HCT116 (cell line): ENCODE results near the gene TSPAN5. TPM values are rescaled to one million over a fixed set of nuclear protein-coding genes. Genes with fewer than 3 reads are reported as not detected.
A peak's percentile ranks its signal among the peaks of the same experiment; 100 is the strongest.

Experiments
- ATAC-seq: fragments of 200-7000 bp; cut with Tn5 transposase; 2 replicates; pipeline ENCODE4 v1.9.1; 2020; ENCODE audit warnings: mild to moderate bottlenecking, moderate library complexity
- BruUV-seq: library from RNA; stranded (reverse); fragments of 400-500 nt; replicated peaks from 2 replicates; lab custom pipeline; 2021; lab: Mats Ljungman, UMichigan
- CTCF ChIA-PET: fragments of 300-600 bp; sonication (Branson Sonifier 250); formaldehyde crosslinking; loops from one replicate; lab custom pipeline; 2021; ENCODE audit warnings: antibody characterized with exemption; lab: Charles Lee
- POLR2A ChIA-PET: fragments of 300-600, 350-600 bp; sonication (Branson Sonifier 250); formaldehyde crosslinking; loops from one replicate; lab custom pipeline; 2021; ENCODE audit warnings: antibody characterized with exemption; lab: Charles Lee
- RAD21 ChIA-PET, 2 experiments: fragments of 300-600 bp; sonication (Branson Sonifier 250); formaldehyde crosslinking; loops; one replicate each; lab custom pipeline; 2023; ENCODE audit warnings: low total read pairs in 2 of 2; ENCODE audit not compliant: uncharacterized antibody in 2 of 2, unreplicated experiment in 2 of 2, low non-redundant PET in 1 of 2; lab: Charles Lee
- DNase-seq: peaks from one replicate; pipeline ENCODE4 v3.0.0-alpha.2; 2010; ENCODE audit warnings: low read depth, low spot score
- H2AFZ ChIP-seq: fragments of 200-600 bp; shearing (Covaris generic), sonication (generic); 2 replicates; pipeline ENCODE4 v1.6.1; 2017; ENCODE audit warnings: low read depth, mixed run types, mixed read lengths, antibody characterized with exemption, low read length; ENCODE audit not compliant: poor library complexity, severe bottlenecking
- H3K27ac ChIP-seq: 2 replicates; pipeline ENCODE4 v1.5.1; 2012; ENCODE audit warnings: low read depth, low read length
- H3K27me3 ChIP-seq: fragments of 200-600 bp; sonication (generic); 2 replicates; pipeline ENCODE4 v1.6.1; 2016; ENCODE audit warnings: mixed run types, low read length, mixed read lengths; ENCODE audit not compliant: insufficient read depth
- H3K36me3 ChIP-seq, 2 experiments: fragments of 200-500 bp in 1 of 2; fragments of 200-600 bp in 1 of 2; sonication (Bioruptor generic) in 1 of 2; sonication (generic) in 1 of 2; 2 replicates each; pipeline versions ENCODE4 v1.5.1 to v1.6.1; 2014 to 2016; ENCODE audit warnings: low read length in 2 of 2, inconsistent platforms in 1 of 2, mixed read lengths in 1 of 2, mixed run types in 1 of 2; ENCODE audit not compliant: insufficient read depth in 2 of 2, control insufficient read depth in 1 of 2
- H3K4me1 ChIP-seq, 2 experiments: fragments of 200-600 bp in 1 of 2; sonication (generic) in 1 of 2; 2 replicates each; pipeline versions ENCODE4 v1.5.1 to v1.6.1; 2012 to 2017; ENCODE audit warnings: low read length in 2 of 2, inconsistent platforms in 1 of 2, mild to moderate bottlenecking in 1 of 2, mixed read lengths in 1 of 2, mixed run types in 1 of 2, moderate library complexity in 1 of 2; ENCODE audit not compliant: insufficient read depth in 2 of 2, control insufficient read depth in 1 of 2
- H3K4me2 ChIP-seq: fragments of 200-600 bp; sonication (generic); 2 replicates; pipeline ENCODE4 v1.6.1; 2017; ENCODE audit warnings: mixed run types, low read length, mixed read lengths
- H3K4me3 ChIP-seq, 2 experiments: fragments of 200-600 bp in 1 of 2; sonication (generic) in 1 of 2; replicated peaks in 1 of 2; 2 replicates each; pipeline ENCODE4 v1.5.1; 2011 to 2016; ENCODE audit warnings: low read length in 2 of 2, control low read depth in 1 of 2, low read depth in 1 of 2, mild to moderate bottlenecking in 1 of 2, mixed read lengths in 1 of 2, mixed run types in 1 of 2
- H3K79me2 ChIP-seq: fragments of 200-600 bp; sonication (generic); 2 replicates; pipeline ENCODE4 v1.6.1; 2017; ENCODE audit warnings: mild to moderate bottlenecking, mixed run types, low read length, moderate library complexity, mixed read lengths; ENCODE audit not compliant: insufficient read depth
- H3K9ac ChIP-seq: fragments of 200-600 bp; sonication (generic); 2 replicates; pipeline ENCODE4 v1.6.1; 2016; ENCODE audit warnings: low read length, mixed read lengths
- H3K9me2 ChIP-seq: fragments of 200-600 bp; sonication (generic), shearing (Covaris generic); 2 replicates; pipeline ENCODE4 v1.6.1; 2017; ENCODE audit warnings: mixed run types, mild to moderate bottlenecking, moderate library complexity; ENCODE audit not compliant: insufficient read depth
- H3K9me3 ChIP-seq, 2 experiments: fragments of 200-500 bp in 1 of 2; fragments of 200-600 bp in 1 of 2; sonication (Bioruptor generic) in 1 of 2; sonication (generic) in 1 of 2; 2 replicates each; pipeline ENCODE4 v1.6.1; 2014 to 2017; ENCODE audit warnings: low read length in 2 of 2, mixed read lengths in 2 of 2, inconsistent platforms in 1 of 2, low read depth in 1 of 2, mild to moderate bottlenecking in 1 of 2, mixed run types in 1 of 2, moderate library complexity in 1 of 2; ENCODE audit not compliant: control insufficient read depth in 1 of 2, insufficient read depth in 1 of 2
- H4K20me1 ChIP-seq: fragments of 200-600 bp; sonication (generic), shearing (Covaris generic); 2 replicates; pipeline ENCODE4 v1.6.1; 2017; ENCODE audit warnings: mixed run types, mild to moderate bottlenecking, moderate library complexity; ENCODE audit not compliant: insufficient read depth
- ATF3 ChIP-seq: IDR thresholded peaks from 2 replicates; pipeline ENCODE4 v1.6.1; 2012
- CBX3 ChIP-seq: IDR thresholded peaks from 2 replicates; pipeline ENCODE4 v1.6.1; 2012; ENCODE audit warnings: low read depth
- CEBPB ChIP-seq: IDR thresholded peaks from 2 replicates; pipeline ENCODE4 v1.6.1; 2012; ENCODE audit warnings: low read depth
- CTCF ChIP-seq, 3 experiments: fragments of 200-600 bp in 1 of 3; sonication (generic) in 1 of 3; IDR thresholded peaks in 2 of 3; conservative IDR thresholded peaks in 1 of 3; 2 replicates each; pipeline ENCODE4 v1.5.1; 2012 to 2017; ENCODE audit warnings: low read depth in 2 of 3, low read length in 2 of 3, antibody characterized with exemption in 1 of 3, borderline replicate concordance in 1 of 3, control low read depth in 1 of 3, mild to moderate bottlenecking in 1 of 3, mixed read lengths in 1 of 3, mixed run types in 1 of 3, moderate library complexity in 1 of 3; ENCODE audit not compliant: insufficient read depth in 1 of 3
- ELF1 ChIP-seq: IDR thresholded peaks from 2 replicates; pipeline ENCODE4 v1.6.1; 2012; ENCODE audit warnings: low read depth, borderline replicate concordance
- JUND ChIP-seq: IDR thresholded peaks from 2 replicates; pipeline ENCODE4 v1.6.1; 2012
- POLR2A ChIP-seq: IDR thresholded peaks from 2 replicates; pipeline ENCODE4 v1.7.0; 2011; ENCODE audit warnings: borderline replicate concordance; ENCODE audit not compliant: insufficient read depth, insufficient read length; ENCODE audit errors: extremely low read depth
- POLR2AphosphoS5 ChIP-seq: IDR thresholded peaks from 2 replicates; pipeline ENCODE4 v1.6.1; 2011; ENCODE audit warnings: mild to moderate bottlenecking, low read depth, low read length, moderate library complexity
- RAD21 ChIP-seq: IDR thresholded peaks from 2 replicates; pipeline ENCODE4 v1.6.1; 2012; ENCODE audit warnings: low read depth, mild to moderate bottlenecking
- REST ChIP-seq: IDR thresholded peaks from 2 replicates; pipeline ENCODE4 v1.6.1; 2012; ENCODE audit warnings: low read depth
- SIN3A ChIP-seq: IDR thresholded peaks from 2 replicates; pipeline ENCODE4 v1.6.1; 2012; ENCODE audit warnings: low read depth
- SP1 ChIP-seq: IDR thresholded peaks from 2 replicates; pipeline ENCODE4 v1.6.1; 2012; ENCODE audit warnings: low read depth
- TCF7L2 ChIP-seq: IDR thresholded peaks from 2 replicates; pipeline ENCODE4 v1.7.0; 2011; ENCODE audit warnings: borderline replicate concordance, inconsistent platforms; ENCODE audit not compliant: insufficient read depth, insufficient read length; ENCODE audit errors: extremely low read depth
- YY1 ChIP-seq: IDR thresholded peaks from 2 replicates; pipeline ENCODE4 v1.6.1; 2011; ENCODE audit warnings: low read length, low read depth, moderate library complexity, mild to moderate bottlenecking; ENCODE audit not compliant: insufficient replicate concordance; ENCODE audit errors: extremely low read depth
- ZFX ChIP-seq: fragments of 450-650 bp; IDR thresholded peaks from 2 replicates; pipeline ENCODE4 v1.6.1; 2017
- ZNF274 ChIP-seq: fragments of 200-500 bp; sonication (Bioruptor generic); IDR thresholded peaks from 2 replicates; pipeline ENCODE4 v1.6.1; 2014; ENCODE audit warnings: mild to moderate bottlenecking, low read depth, low read length, inconsistent platforms
- intact Hi-C: fragments of 100-400 bp; cut with micrococcal nuclease; formaldehyde crosslinking; loops from 2 replicates; pipeline ENCODE4 v1.10.0; 2022
- total RNA-seq: library from RNA; stranded (reverse); gene quantifications from one replicate; pipeline ENCODE4 v1.2.1, GENCODE V29; 2021; ENCODE audit not compliant: unreplicated experiment

TSPAN5 gene
- total RNA-seq, 1 experiment from 2014 or later: 56.8 TPM

GRCh38 chr4:98679738-98680137, 21.3 kb upstream of the TSPAN5 start (continued):
- no peak for TF ChIP-seq SIN3A
- no peak for TF ChIP-seq CTCF (IDR thresholded peaks at IDR 0.05 in 2 of 3, conservative IDR thresholded peaks at IDR 0.05 in 1 of 3; ENCODE audit: borderline replicate concordance in 1 of 3, insufficient read depth in 1 of 3, low read depth in 2 of 3, low read length in 2 of 3)
- TF ChIP-seq JUND: no peak
- no peak for TF ChIP-seq CBX3

GRCh38 chr4:98677799-98678198, 19.4 kb upstream of the TSPAN5 start:
- RAD21 ChIA-PET: interaction anchor here in 1 of 2 experiments (0.7 kb wide), 1 partner anchor 118 kb away, joined by 4 read pairs; no protein-coding TSS in a partner anchor
- DNase-seq: no peak
- Histone ChIP-seq H4K20me1 (no peaks in the 10 kb centered on the region), H3K4me2 (no peak overlapping the region), H3K27me3 (no peaks in the 10 kb centered on the region), H3K27ac (no peak overlapping the region), H3K9me3 (no peaks in the 10 kb centered on the region)
- POLR2A ChIA-PET: no interaction called here
- CTCF ChIA-PET: no interaction called here
- TF ChIP-seq TCF7L2 (no peak), ZFX (no peak), ATF3 (no peak), ELF1 (no peak), CTCF (IDR thresholded peaks at IDR 0.05 in 2 of 3, conservative IDR thresholded peaks at IDR 0.05 in 1 of 3; ENCODE audit: borderline replicate concordance in 1 of 3, insufficient read depth in 1 of 3, low read depth in 2 of 3, low read length in 2 of 3) (no peak), POLR2A (no peak), REST (no peak), CBX3 (no peak), CEBPB (no peak), RAD21 (no peak), YY1 (no peak), ZNF274 (no peak), SP1 (no peak), SIN3A (no peak), POLR2AphosphoS5 (no peak)
- TF ChIP-seq, all 23 proteins: peak for 0
- intact Hi-C loops: no loop called here
- Histone ChIP-seq H3K4me3 (no peak overlapping the region), H3K79me2 (no peaks in the 10 kb centered on the region), H3K9ac (no peak overlapping the region), H2AFZ (peak overlapping the region; percentile 7), H3K9me2 (no peaks in the 10 kb centered on the region), H3K4me1 (peaks cover 0 to 2% of the 10 kb centered on the region in 2 experiments; a peak in 2 of 4 replicates), H3K36me3 (no peaks in the 10 kb centered on the region)
- ATAC-seq: no peak
- BruUV-seq: no TSS peak
